Measurements from ENCODE around the gene BUD31.

- no peak for TF ChIP-seq ZNF335 (tag by site-specific recombination; conservative IDR thresholded peaks at IDR 0.05)
- no peak for TF ChIP-seq TSHZ1 (tag by site-specific recombination; IDR thresholded peaks at IDR 0.05; ENCODE audit: borderline replicate concordance)
- TF ChIP-seq CTCF (tag by site-specific recombination; IDR thresholded peaks at IDR 0.05): no peak
- TF ChIP-seq ZBTB7A (tag by site-specific recombination; IDR thresholded peaks at IDR 0.05; ENCODE audit: low read depth): no peak
- no peak for TF ChIP-seq ZNF302 (tag by site-specific recombination; IDR thresholded peaks at IDR 0.05; ENCODE audit: low read depth)
- no peak for TF ChIP-seq ZNF274 (IDR thresholded peaks at IDR 0.05; ENCODE audit: low read length)
- no peak for TF ChIP-seq ZNF274 (tag by site-specific recombination; IDR thresholded peaks at IDR 0.05; ENCODE audit: borderline replicate concordance)
- no peak for TF ChIP-seq ZNF580 (tag by site-specific recombination; IDR thresholded peaks at IDR 0.05)
- TF ChIP-seq ZFP37 (tag by site-specific recombination; IDR thresholded peaks at IDR 0.05): no peak
- TF ChIP-seq ATF2 (tag by site-specific recombination; IDR thresholded peaks at IDR 0.05; ENCODE audit: low read depth): no peak
- no peak for TF ChIP-seq ZNF792 (tag by site-specific recombination; IDR thresholded peaks at IDR 0.05)
- TF ChIP-seq ZNF48 (tag by site-specific recombination; IDR thresholded peaks at IDR 0.05): no peak
- no peak for TF ChIP-seq TCF7L2 (IDR thresholded peaks at IDR 0.05; ENCODE audit: borderline replicate concordance, low read depth, low read length)
- TF ChIP-seq ZNF146 (tag by site-specific recombination; IDR thresholded peaks at IDR 0.05): no peak
Observed at GRCh38 chr7:99359465-99360154, 49.2 kb upstream of the BUD31 start.

Measured in HEK293 (cell line).